ENCODE data around the gene SCN1B.
A peak's percentile ranks its signal among the peaks of the same experiment; 100 is the strongest.
"Not testable (repeated sequence)": the region's sequence is repeated elsewhere in the genome, so short reads cannot be mapped to it uniquely, and the experiment has no call there.

SCN1B gene

DNA sequence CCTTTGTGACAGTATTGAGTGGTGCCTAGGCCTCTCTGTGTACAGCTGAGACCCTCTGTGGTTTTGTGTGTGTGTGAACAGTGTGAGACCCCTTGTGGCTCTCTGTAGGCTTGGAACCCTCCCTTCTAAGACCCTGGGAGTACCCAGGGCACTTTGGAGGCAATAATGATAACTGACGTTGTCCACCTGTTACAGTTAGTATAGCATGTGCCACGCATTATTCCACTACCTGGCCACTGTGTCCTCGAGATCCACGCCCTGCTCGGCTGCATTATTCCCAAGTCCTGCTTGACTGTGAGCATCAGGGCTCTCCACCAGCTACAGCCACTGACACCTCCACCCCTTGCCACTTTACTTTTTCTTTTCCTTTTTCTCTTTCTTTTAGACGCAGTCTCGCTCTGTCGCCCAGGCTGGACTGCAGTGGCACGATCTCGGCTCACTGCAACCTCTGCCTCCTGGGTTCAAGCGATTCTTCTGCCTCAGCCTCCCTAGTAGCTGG is 28.2 kb upstream of the SCN1B start:
- DNase-seq = no peak

GRCh38 chr19:35004517-35005255 is 25.6 kb upstream of the SCN1B start:
- no peak for DNase-seq

DNA sequence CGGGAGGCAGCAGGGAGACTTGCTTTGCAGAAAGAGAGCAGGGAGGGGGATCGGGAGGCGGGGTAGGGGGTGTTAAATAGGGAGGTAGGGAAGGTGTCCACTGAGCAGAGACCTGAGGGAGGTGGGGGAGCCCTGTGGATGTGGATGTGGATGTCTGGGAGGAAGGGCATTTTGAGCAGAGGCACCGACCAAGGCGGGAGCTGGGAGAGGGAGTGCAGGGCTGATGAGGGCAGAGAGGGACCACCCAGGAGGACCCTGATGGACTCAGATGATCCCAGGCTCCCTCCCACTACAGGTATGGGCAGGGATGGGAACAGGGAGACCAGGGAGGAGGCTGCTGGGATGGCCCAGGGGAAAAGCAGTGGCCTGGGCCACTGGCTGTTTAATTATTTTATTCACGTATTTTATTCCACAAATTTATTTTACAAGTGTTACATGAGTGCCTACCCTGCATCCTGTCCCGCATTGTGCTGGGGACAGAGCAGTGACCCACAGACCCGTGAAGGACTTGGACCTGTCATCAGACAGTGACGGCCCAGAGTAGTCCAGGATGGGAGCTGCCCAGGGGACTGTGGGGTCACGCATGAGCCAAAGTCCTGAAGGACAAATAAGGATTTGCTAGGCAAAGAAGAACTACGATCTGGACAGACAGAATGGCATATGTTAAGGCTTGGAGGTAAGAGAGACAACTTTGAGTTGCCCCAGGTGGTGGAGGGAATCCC is 24.9 kb upstream of the SCN1B start:
- no peak for DNase-seq

- not testable (repeated sequence) for DNase-seq
Observed at GRCh38 chr19:35006007-35006341, 24.3 kb upstream of the SCN1B start.

GRCh38 chr19:35006342-35006998 is 23.8 kb upstream of the SCN1B start:
- DNase-seq = no peak

DNA sequence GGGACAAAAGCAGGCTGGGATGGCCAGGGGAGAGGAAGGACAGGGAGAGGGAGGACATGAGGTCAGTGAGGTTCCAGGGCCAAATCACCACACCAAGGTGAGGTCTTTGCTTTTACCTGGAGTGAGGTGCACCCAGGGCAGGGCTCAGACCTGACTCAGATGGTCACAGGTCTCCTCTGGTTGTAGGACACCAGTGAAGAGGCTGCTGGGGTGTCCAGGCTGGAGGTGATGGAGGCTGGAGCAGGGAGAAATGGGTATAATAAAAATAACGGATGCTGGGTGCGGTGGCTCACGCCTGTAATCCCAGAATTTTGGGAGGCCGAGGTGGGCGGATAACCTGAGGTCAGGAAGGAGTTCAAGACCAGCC is 23.3 kb upstream of the SCN1B start:
- DNase-seq = no peak

GRCh38 chr19:35007427-35007826 is 22.8 kb upstream of the SCN1B start:
- DNase-seq = not testable (repeated sequence)

DNA sequence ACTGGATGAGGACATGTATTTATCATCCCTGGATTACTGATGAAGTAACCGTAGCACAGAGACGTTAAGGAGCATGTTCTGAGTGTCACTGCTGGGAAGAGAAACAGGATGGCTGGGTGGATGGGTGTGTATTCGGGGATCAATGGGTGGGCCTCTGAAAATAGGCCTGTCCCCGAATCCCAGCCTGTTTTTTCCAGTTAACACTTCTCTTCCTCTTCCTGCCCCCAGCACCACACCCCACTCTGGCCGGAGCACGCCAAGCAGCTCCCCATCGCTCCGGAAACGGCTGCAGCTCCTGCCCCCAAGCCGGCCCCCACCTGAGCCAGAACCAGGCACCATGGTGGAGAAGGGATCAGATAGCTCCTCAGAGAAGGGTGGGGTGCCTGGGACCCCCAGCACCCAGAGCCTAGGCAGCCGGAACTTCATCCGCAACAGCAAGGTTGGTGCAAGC is 21.4 kb upstream of the SCN1B start:
- no peak for DNase-seq

DNA sequence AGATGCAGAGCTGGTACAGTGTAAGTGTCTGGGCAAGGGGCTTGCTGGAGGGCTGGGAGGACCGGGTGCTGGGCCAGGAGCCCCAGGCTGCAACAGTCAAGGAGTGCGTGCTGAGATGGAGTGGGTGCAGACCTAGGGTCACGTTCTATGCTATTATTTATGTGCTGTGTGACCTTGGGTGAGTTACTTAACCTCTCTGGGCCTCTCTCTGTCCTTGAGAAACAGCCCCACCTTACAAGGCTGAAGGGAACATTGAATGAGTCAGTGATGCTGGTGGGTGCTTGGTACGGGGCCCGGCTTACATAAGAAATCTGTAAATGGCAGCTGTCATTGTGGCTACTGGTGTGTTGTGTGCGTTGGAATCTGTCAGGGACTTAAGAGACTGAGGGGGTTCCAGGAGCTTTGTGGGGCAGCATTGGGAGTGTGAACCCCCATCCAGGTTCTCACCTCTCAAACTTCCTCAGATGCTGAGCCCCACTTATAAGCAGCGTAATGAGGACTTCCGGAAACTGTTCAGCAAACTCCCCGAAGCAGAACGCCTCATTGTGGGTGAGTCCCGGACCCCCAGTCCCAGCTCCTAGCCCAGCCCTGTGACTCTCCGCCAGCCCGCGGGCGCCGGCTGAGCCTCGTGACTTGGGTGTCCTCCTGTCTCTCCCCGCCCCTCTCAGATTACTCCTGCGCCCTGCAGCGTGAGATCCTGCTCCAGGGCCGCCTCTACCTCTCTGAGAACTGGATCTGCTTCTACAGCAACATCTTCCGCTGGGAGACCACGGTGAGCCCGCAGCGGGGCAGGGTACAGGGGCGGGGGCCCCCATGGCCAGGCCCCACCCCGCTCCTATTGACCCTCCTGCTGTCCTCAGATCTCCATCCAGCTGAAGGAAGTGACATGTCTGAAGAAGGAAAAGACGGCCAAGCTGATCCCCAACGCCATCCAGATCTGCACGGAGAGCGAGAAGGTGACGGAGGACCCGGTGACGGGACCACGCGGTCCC is 20.6 kb upstream of the SCN1B start:
- DNase-seq = no peak

DNA sequence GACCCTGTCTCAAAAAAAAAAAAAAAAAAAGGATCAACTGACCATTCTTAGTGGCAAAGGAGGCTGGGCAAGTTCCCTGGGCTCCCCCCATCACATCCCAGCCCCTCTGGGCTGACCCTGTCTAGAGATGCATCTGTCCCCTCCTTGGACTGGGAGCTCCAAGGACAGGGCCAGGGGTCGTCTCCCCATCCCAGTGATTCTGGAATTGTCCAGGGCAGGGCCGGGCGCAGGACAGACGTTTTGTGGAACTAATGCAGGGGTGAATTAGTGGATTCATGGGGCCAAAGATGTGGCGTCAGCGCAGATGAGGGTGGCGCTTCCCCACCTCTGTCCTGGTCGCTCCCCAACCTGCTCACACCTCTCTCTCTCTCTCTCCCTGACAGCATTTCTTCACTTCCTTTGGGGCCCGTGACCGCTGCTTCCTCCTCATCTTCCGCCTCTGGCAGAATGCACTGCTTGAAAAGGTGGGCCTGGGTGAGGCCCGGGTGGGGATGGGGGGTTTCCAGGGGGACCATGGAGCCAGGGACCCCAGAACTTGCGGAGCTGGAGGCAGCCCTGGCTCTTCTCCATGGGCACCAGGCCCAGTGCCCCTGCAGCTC is 19.1 kb upstream of the SCN1B start:
- DNase-seq = peak; percentile 56

GRCh38 chr19:35011737-35012682 is 18.3 kb upstream of the SCN1B start:
- DNase-seq = peak; percentile 43

DNA sequence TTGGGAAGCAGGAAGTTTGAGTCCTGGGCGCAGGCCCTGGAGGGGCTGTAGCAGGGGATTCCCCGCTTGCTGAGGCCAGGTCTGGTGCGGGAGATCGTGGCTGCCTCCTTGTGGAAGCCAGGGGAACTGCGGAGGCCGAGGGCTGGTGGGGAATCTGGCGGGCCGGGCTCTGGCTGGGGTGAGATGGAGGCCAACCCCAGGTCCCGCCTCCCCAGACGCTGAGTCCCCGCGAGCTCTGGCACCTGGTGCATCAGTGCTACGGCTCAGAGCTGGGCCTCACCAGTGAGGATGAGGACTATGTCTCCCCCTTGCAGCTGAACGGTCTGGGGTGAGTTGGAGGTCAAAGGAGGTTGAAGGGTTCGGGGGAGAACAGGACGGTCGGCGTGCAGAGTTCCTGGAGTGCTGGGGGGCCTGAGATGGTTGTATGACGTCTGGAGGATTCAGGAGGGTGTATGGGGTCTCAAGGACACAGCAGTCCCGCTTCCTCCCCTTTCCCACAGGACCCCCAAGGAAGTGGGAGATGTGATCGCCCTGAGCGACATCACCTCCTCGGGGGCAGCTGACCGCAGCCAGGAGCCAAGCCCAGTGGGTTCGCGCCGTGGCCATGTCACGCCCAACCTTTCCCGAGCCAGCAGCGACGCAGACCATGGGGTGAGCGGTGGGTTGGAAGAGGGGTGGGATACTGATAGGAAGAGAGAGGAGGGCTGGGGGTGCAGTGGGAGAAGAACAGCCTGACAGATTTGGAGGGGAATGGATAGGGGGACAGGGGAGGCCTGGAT is 17.0 kb upstream of the SCN1B start:
- peak; percentile 87 for DNase-seq

DNA sequence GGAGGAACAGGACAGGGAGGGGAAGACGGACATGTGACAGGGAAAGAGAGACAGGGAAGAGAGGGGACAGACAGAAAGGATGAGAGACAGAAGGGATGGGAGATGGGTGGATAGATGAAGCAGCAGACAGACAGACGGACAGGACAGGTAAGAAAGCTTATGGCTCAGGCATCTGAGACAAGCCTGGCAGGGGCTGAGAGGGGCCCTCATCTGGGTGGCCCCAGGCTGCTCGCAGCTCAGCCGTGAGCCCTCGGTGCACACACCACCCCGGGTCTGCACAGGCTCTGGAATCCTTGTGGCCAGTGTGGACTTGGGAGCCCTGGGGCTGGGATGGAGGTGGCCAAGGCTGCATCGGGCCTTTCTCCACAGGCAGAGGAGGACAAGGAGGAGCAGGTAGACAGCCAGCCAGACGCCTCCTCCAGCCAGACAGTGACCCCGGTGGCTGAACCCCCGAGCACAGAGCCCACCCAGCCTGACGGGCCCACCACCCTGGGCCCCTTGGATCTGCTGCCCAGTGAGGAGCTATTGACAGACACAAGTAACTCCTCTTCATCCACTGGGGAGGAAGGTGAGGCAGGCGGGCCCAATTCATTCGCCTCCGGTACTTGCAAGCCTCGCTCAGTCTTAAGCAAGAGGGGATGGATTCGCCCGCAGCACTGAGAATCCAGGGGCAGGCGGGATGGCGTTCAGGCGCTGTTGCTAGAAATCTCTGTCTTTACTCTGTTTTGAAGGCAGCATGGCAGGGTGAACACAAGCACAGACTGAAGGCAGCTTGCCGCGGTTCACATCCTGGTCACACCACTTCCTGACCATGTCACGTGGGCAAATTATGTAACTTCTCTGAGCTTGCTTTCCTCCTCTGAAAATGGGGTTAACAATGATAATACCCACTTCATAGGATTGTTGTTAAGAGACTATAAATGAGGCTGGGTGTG is 16.2 kb upstream of the SCN1B start:
- DNase-seq = peak; percentile 84

GRCh38 chr19:35014774-35015173 is 15.5 kb upstream of the SCN1B start:
- not testable (repeated sequence) for DNase-seq

GRCh38 chr19:35015270-35015953 is 14.9 kb upstream of the SCN1B start:
- no peak for DNase-seq

DNA sequence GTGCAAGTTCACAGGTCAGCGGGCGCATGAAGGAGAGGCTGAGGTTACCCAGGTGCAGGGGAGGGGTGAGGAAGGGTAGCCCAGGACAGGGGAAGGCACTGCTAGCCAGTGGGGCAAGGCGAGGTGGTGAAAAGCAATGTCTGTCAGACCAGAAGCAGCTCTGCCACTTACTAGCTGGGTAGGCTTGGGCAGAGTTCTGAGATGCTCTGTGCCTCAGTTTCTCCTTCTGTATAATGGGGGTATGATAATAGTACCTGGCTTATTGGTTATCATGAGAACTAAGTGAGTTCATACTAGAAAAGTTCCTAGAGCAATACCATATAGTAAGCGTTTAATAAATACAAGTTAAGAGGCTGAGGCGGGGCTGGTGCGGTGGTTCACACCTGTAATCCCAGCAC is 14.3 kb upstream of the SCN1B start:
- DNase-seq = no peak

DNA sequence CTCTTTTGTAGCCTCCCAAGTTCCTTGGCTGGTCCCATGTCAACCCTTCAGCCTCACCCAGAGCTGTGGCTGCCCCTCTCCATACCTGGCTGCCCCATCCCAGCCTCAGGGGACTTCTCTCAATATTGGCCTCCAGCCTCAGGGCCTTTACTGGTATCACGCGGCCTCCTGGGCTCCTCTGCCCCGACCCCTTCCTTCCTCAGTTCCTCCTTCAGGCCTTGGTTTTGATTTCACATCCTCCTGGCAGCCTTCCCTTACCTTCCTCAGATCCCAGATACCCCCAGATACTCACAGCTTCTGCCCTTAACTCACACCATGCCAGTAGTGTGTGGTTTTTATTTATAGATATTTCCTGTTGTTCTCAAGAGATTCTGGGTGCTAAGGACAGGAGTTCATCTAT is 12.8 kb upstream of the SCN1B start:
- DNase-seq = no peak

GRCh38 chr19:35018379-35018778 is 11.9 kb upstream of the SCN1B start:
- DNase-seq = no peak

Data from CD4-positive, alpha-beta T cell treated with Interleukin-10 for 1 hour (primary cell).